AG20443 (cell line): ENCODE results near the gene PRKAA1.
A peak's percentile ranks its signal among the peaks of the same experiment; 100 is the strongest.
"Not testable (repeated sequence)": the region's sequence is repeated elsewhere in the genome, so short reads cannot be mapped to it uniquely, and the experiment has no call there.

Source experiments
- DNase-seq: peaks from one replicate; pipeline ENCODE4 v3.0.0; 2012; ENCODE audit warnings: low spot score, mixed read lengths

PRKAA1 gene

GRCh38 chr5:40825461-40826043, 27.4 kb upstream of the PRKAA1 start:
- DNase-seq, result not testable (repeated sequence)

DNA sequence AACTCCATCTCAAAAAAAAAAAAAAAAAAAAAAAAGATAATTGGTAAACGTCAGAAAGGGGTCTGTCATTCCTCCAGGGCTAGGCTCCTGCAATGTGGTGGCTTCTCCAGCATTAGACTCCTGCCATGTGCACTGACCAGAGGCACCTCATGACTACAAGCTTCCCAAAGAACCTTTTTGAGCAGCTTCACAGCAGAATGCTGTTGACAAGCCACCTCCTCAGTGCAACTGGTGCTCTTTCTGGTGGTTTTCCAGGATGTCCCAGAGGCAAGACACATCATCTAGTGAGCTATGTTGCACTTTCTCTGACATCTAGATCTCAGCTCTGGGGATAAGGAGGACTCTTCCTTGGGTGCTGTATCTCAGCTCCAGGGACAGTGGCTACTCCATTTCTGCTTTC, 25.3 kb upstream of the PRKAA1 start:
- no peak for DNase-seq

GRCh38 chr5:40813698-40814281, 15.6 kb upstream of the PRKAA1 start:
- DNase-seq, result no peak

DNA sequence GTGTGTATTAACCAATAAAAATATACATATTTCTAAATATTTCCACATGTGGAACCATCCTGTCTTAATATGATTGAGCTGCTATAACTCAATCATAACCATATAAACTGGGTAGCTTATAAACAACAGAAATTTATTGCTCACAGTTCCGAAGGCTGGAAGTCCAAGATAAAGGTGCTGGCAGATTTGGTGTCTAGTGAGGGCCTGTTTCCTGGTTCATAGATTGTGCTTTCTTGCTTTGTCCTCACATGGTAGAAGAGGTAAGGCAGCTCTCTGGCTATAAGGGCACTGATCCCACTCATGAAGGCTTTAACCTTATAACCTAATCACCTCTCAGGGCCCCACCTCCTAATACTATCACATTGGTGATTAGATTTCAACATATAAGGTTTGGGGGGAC, 14.0 kb upstream of the PRKAA1 start:
- no peak for DNase-seq

GRCh38 chr5:40801771-40802562, 3.8 kb upstream of the PRKAA1 start:
- no peak for DNase-seq

GRCh38 chr5:40799258-40799657, 1.1 kb upstream of the PRKAA1 start:
- no peak for DNase-seq

GRCh38 chr5:40798801-40799210, 632 bp upstream of the PRKAA1 start:
- DNase-seq, result no peak

GRCh38 chr5:40797273-40798011, 732 bp downstream of the PRKAA1 start:
- peak; percentile 64 for DNase-seq

DNA sequence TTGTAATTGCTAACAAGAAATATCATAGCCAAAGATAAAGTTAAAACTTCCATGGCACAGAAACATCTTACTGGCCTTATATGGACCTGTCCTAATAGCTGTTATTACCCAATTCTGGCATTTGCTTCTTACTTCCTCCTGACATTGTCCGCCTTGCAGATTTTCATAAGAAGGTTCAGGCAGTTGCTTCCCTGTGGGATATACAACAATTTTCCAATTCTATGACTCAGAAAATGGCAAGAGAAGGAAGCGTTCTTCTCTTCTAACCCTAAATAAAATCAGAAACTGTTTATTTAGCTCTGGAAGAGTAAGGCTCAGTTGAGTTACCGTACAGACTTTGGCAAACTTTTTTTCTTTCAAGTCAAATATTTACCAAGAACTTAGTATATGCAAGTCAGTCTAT, 1.7 kb downstream of the PRKAA1 start:
- DNase-seq, result peak; percentile 37

DNA sequence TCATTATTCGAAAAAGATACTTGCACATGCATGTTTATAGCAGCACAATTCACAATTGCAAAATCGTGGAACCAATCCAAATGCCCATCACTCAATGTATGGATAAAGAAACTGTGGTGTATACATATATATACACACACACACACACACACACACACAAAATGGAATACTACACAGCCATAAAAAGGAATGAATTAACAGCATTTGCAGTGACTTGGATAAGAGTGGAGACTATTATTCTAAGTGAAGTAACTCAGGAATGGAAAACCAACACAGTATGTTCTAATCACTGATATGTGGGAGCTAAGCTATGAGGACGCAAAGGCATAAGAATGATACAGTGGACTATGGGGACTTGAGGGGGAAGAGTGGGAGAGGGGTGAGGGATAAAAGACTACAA, 3.3 kb downstream of the PRKAA1 start:
- DNase-seq, result not testable (repeated sequence)

DNA sequence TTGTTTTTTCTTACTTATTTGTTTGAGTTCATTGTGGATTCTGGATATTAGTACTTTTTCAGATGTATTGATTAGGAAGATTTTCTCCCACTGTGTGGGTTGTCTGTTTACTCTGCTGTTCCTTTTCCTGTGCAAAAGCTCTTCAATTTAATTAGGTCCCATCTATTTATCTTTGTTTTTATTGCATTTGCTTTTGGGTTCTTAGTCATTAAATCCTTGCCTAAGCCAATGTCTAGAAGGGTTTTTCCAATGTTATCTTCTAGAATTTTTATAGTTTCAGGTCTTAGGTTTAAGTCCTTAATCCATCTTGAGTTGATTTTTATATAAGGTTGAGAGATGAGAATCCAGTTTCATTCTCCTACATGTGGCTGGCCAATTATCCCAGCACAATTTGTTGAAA, 3.8 kb downstream of the PRKAA1 start:
- not testable (repeated sequence) for DNase-seq

DNA sequence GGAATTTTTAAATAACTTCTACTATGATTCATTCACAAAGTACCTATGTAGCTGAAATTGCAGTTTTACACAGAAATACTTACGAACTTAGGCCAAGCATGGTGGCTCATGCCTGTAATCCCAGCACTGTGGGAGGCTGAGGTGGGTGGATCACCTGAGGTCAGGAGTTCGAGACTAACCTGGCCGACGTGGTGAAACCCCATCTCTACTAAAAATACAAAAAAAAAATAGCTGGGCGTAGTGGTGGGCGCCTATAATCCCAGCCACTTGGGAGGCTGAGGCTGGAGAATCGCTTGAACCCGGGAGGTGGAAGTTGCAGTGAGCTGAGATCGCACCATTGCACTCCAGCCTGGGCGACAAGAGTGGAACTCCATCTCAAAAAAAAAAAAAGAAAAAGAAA, 5.5 kb downstream of the PRKAA1 start:
- not testable (repeated sequence) for DNase-seq

DNA sequence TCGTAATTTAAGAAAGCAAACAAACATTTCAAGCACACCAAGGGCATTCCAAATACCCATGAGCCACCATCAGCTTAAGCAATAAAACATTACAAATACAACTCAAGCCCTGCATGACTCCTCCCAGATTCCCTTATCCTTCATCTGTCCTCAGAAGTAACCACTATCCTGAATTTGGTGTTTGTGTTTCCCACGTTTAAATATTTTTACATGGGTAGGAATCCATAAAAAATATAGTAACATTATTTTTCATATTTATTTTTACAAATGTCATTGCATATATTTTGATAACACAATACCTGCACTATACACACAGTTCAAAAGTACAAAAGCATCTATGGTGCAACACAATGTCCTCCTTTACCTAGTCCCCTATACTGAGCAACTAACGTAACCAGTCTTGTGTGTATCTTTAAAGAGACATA, 6.4 kb downstream of the PRKAA1 start:
- no peak for DNase-seq

- DNase-seq, result peak; percentile 9
Measured at GRCh38 chr5:40790947-40791593, 7.1 kb downstream of the PRKAA1 start.

DNA sequence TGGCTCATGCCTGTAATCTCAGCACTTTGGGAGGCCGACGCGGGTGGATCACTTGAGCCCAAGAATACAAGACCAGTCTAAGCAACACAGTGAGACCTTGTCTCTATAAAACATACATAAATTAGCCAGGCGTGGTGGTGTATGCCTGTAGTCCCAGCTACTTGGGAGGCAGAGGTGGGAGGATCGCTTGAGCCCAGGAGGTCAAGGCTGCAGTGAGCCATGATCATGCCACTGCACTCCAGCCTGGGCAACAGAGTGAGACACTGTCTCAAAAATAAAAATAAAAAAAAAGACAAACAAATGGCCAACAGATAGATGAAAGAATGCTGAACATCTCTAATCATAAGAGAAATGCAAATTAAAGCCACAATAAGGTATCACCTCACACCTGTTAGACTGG, 9.2 kb downstream of the PRKAA1 start:
- DNase-seq, result not testable (repeated sequence)

GRCh38 chr5:40787986-40788385, 10.2 kb downstream of the PRKAA1 start:
- DNase-seq, result no peak

DNA sequence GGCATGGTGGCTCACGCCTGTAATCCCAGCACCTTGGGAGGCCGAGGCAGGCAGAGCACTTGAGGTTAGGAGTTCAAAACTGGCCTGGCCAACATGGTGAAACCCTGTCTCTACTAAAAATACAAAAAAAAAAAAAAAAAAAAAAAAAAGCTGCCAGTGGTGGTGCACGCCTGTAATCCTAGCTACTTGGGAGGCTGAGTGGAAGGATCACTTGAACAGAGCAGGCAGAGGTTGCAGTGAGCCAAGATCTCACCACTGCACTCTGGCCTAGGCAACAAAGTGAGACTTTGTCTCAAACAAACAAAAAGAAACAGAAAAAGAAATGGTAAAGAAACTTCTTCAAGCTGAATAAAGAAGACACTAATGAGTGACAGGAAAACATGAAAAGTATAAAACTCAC, 11.5 kb downstream of the PRKAA1 start:
- DNase-seq, result not testable (repeated sequence)

DNA sequence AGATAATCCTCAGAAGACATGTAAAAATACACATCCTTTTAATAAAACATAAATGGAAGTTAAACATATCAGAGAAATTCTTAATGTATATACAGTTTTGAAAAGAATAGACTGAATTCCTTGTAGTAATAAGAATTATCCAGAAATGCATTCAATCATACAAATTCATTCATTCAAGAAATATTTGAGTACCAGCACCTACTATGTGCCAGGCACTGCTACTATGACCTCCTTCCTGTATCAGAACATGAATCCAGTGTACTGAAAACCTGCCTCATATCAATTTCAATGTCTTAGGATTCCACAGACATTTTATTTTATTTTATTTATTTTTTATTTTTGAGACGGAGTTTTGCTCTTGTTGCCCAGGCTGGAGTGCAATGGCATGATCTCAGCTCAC, 13.3 kb downstream of the PRKAA1 start:
- DNase-seq, result no peak

DNA sequence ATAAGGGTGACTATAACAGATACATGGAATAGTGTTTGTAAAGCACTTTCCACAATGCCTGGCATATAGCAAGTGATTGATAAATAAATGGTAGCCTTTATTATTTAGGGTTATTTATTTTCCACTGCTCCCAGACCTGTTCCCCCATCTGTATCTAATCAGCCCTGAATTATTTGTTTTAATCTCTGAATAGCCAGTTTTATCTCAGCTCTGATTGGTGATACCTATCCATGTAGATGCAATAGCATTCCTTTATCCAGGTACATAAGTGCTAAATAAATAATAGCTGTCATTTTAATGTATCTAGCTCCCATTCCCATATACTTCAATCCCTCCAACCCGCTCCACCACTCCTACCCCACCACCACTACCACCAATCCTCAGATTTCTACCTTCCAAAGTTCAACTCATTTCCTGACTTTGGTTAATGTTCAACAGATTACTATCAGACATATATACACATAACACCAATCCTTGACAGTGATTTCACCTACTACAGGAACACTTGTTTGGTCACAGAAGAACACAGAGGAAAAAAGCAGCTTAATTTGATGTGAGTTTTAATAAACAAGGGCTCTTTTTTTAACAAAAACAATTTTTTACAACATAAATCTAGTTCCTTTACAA, 14.0 kb downstream of the PRKAA1 start:
- no peak for DNase-seq

GRCh38 chr5:40781843-40782409, 16.2 kb downstream of the PRKAA1 start:
- peak; percentile 55 for DNase-seq

- no peak for DNase-seq
Measured at GRCh38 chr5:40780858-40781257, 17.3 kb downstream of the PRKAA1 start.
